Transverse colon (tissue), 4 donors: ENCODE measurements around the gene METTL9.

Source experiments
- CTCF ChIP-seq, 5 experiments: fragments of 200-600 bp in 3 of 5; fragments of 450-650 bp in 2 of 5; sonication (generic) in 3 of 5; IDR thresholded peaks; 1 replicate in 2 of 5; 2 replicates in 3 of 5; pipeline ENCODE4 v1.5.1; 2016 to 2017; ENCODE audit warnings: antibody characterized with exemption in 5 of 5, inconsistent platforms in 3 of 5, mild to moderate bottlenecking in 2 of 5, moderate library complexity in 1 of 5
- EP300 ChIP-seq: sonication (generic); formaldehyde crosslinking; IDR thresholded peaks from one replicate; pipeline ENCODE4 v1.6.1; 2017; ENCODE audit warnings: antibody characterized with exemption, low read depth
- POLR2A ChIP-seq: fragments of 450-650 bp; IDR thresholded peaks from one replicate; pipeline ENCODE4 v1.6.1; 2016; ENCODE audit warnings: antibody characterized with exemption, mild to moderate bottlenecking, moderate library complexity
- POLR2AphosphoS5 ChIP-seq, 3 donors: sonication (generic); formaldehyde crosslinking; IDR thresholded peaks; one replicate each; pipeline ENCODE4 v1.6.1; 2016; ENCODE audit warnings: antibody characterized with exemption in 3 of 3

- TF ChIP-seq EP300: no peak
- TF ChIP-seq CTCF (IDR thresholded peaks at IDR 0.05): no peak
- no peak for TF ChIP-seq POLR2A
- TF ChIP-seq POLR2AphosphoS5 (IDR thresholded peaks at IDR 0.05): no peak
Observed at GRCh38 chr16:21611198-21611555, 11.8 kb downstream of the METTL9 start.
